DMS53 treated with DMSO at 0.1 percent for 48 hours (cell line): ENCODE measurements around the gene DNAH7.

Source experiments
- DNase-seq: peaks from one replicate; lab custom pipeline; 2025; ENCODE audit not compliant: unreplicated experiment; lab: John Stamatoyannopoulos, UW

Gene DNAH7

DNA sequence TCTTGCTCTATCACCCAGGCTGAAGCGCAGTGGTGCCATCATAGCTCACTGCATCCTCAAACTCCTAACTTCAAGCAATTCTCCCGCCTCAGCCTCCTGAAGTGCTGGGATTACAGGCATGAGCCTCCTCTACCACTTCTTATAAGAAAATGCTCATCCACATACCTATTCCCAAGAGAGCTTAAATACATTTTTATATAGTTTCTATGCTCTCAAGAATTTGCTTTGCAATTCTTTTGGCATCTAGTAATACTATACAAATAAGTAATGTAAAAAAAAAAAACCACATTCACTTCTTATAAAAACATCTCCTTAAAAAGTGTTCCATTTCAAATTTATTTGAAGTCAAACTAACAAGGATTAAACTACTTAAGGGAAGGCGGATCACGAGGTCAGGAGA, 197.3 kb downstream of the DNAH7 start:
- no peak for DNase-seq

DNA sequence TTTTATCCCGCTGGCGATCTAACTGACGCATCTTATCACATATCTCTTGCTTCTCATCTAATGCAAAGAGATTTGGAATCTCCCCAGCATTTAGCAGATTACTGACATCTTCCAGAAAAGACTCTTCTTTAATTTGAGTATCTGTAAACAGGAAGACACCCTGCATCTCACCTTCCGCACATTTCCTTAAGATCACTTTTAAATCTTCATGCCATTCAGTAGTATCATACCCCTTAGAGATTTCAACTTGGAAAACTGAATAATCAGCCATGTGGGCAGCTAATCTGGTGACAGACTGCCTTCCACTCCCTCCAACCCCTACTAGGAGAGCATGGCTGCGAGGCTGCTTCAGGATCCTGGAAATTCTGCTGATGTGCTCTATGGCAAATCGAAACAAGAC, 204.3 kb downstream of the DNAH7 start:
- DNase-seq = no peak

DNA sequence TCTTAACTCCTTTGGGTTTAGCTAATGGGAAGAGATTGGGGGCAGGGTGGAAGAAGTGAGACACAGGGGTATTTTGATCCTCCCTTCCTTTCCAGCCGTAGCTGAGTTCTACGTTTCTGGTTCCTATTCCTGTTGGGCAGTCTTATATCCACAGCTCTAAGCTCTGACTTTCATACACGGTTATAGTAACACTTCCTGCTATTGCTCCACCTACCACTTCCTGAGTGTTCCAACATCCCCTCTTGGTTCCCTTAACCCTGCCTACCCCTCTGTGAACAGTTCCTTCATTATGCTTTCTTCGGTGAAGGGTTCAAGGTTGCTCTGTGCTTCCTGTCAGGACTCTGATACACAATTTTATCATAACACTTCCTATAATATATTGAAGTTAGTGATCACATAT, 205.1 kb downstream of the DNAH7 start:
- no peak for DNase-seq

DNA sequence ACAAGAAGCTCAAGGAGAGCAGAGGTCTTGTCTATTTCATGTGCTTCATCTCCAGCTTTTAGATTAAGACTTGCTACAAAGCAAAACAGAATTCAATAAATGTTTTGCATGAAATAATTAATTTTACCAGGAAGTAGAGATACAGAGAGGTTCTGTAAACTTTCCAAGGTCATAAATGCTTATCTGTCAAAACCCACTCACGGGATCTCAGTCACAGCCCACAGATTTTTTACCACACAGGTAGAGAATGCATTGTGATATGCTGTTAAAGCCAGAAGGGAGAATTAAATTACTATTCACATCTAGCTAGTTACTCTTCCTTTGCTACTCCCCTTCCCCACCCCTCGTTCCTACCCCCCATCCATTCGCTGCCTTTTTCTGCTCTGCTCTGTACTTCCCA, 205.5 kb downstream of the DNAH7 start:
- DNase-seq = no peak

DNA sequence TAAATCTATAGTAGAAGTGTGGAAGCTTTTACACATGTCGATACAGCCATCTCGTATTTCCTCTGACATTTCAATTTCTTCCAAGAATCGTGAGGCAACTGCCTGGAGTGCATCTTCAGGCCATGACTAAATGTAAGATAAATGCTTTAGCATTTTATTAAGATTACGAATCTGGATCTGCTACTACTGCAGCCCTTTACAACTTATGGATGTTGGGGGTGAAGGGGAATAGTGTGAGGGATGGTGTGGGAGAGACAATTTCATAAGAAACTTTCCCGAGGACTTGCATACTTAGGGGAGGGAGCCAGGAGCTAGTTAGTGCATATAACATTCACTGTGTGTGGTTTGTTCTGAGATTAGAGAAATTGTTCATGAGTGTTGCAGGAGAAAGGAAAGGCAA, 206.8 kb downstream of the DNAH7 start:
- DNase-seq = no peak

DNA sequence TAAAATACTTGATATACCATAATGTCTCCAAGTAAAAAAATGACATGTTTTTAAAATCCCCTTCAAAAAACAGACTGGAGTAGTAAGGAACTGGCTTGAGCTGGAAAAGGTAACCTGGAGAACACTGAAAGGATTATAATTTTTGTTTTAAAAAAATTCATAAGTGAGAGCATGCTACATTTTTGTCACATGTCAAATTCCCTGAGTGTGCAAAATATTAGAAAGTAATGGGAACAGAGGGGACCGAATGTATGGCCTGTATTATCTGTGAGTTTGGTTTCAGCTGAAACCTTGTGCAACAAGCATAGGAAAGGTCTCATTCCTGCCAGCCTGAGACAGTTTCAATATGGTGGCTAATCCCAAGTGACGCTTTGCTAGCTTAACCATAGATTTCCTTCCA, 209.1 kb downstream of the DNAH7 start:
- DNase-seq = no peak

DNA sequence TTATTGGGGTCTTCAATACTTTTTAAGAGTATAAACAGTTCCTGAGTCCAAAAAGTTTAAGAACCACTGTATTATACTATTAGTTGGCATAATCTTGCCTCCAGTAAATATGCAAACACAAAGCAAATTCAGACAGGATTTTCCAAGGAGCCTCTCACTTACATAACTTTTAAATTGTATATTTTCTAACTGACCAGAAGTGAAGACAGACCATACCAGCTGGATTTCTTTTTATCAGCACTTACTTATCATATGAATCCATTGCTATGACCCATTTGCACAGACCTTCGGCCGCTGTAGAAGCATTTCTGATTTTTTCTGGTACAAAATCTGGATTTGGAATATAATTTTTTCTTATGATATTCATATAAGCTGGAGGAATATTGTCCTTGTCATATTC, 211.5 kb downstream of the DNAH7 start:
- DNase-seq = no peak

DNA sequence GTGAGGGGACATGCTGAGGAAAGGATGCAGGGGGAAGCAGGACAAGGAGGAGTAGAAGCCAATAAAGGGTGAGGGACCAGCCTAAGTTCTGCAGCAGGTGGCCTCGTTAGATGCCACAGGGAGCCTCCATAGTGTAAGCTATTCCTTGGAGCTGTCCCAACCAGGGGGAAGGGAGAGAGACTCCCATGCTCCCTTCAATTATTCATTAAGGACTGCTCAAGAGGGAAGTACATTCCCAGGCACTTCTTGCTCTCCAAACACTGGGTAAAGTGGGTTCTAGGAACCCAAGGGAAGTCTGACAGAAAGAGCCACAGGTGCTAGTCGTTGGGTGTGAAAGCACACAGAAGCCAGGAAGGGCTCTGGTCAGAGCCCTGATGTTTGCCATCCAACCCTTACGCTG, 217.9 kb downstream of the DNAH7 start:
- no peak for DNase-seq

DNA sequence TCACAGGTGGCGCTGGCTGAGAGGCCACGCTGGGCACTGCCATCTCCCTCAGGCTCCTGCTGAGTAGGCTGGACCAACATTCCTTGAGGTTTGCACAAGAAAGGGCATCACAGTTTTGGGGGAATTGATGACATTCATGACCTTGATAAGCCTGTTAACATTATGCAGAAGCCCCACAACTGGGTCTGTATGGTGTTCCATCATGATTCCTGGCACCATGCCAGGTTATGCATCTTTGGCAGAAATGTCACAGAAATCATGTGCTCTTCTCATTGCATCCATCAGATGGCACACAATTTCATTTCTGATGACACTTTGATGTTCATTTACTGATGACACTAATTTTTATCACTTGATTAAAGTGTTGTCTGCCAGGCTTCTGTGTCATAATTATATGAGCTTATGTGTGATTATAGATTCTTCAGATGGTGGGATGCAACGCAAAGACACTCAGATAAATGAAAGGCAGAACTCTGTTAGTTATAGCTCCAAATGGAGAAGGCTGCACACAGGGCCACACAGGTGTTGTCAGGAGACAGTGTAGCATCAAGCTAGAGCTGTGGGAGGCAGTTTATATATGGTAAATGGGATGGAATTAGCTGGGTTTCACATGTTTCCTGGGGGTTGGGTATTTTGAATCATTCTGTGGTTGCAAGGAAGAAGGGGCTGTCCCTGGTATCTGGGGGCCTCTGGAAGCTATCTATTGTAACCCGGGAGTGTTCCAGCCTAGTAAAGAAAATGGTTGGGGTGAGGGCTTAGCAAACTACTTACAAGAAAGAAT, 220.3 kb downstream of the DNAH7 start:
- DNase-seq = no peak

DNA sequence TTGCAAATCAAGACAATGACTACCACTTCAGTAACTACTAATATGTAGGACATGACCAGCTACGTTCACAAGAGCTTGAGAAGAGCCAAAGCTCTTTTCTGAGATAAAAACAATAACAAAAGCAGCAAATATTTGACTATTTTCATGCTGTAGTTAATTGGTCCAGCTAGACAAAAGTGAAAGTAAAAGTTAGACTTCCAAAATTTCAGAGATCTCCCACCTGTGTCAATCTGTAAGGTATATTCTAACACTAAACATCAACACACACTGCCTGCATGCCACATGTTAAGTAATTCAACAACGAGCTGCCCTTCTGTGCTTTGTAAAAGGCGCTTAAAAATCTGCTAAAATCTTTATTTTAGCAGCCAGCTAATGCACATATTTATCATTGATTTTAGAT, 225.7 kb downstream of the DNAH7 start:
- DNase-seq = no peak

DNA sequence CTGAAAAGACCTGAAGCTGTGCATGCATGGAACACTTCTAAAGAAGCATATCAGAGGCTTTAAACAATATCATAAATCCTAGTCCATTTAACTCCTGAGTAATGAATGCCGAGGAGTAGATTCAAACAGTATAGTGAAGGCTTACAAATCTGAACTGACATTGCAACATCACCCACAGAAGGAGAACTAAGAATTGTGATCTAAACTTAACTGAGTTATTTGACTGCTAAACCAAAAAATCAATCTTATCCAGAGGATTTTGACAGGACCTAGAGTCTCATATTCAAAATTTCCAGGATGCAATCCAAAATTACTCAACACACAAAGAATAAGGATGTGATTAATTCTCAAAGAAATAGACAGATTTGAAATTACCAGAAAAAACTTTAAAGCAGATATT, 230.6 kb downstream of the DNAH7 start:
- DNase-seq = no peak

DNA sequence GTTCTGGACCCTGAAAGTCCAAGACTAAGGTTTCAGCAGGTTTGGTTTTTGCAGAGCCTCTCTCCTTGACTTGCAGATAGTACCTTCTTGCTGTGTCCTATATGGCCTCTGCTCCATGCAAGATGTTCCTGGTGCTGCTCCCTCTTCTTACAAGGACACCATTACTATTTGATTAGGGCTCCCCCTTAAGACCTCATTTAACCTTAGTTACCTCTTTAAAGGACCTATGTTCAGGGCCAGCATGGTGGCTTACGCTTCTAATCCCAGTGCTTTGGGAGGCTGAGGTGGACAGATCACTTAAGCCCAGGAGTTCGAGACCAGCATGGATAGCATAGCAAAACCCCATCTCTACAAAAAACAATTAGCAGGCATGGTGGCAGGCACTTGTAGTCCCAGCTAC, 232.6 kb downstream of the DNAH7 start:
- DNase-seq = no peak

DNA sequence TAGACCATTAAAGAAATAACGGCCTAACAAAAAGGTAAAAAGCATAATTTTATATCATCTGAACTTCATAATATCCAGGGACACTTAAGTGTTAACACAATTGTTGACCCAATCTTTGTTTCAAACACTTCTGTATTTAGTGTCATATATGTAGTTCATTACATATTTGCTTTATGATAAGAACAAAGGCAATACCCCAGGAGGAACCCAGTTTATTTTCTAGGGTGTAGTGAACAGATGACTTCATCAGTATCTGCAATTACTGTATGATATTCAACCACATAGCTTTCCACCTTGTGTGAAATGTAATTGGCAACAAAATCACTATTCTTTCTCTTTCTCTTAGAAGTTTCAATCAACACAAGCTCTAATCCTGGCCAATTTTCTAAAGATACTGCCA, 233.8 kb downstream of the DNAH7 start:
- no peak for DNase-seq

DNA sequence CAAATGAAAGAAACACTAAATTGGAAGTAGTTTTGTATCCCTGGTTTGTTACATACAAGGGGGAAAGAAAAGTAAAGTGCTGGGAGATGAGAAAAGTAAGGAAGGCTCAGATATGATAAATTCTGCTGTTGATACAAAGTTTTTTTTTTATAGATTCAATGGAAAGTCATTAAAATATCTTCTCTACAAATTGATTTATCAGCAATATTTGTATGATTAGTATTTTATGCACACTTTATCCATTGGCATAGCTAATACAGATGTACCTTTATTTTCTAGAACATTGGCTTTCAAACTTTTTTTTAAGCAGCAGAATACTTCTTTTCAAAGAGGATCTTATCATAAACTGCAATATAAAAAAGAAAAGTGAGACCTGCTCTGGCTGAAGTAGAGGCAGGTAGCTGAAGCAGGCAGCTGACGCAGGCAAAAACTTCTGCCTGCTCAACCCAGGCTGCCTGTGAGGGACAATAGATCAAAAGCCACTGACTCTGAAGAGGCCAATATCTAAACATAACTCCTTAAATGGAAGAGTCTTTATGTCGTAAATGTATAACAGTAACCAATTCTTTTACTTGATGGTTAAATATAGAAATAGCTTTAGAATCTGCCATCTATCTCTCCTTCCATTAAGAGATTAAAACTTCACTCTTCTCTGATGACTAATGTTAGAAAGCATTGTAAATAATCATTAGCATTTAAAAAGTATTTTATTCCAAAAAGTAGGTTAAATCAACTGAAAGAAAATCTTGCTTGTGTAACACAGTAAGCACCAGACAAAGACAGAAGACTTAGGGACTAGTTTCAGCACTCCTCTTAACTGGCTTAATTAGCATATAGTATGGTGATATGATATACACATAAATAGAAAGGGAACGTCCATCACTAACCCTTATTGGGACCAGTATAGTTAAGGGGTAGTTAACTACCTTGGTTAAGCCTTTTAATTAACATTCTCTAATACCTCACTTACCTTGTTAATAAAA, 237.4 kb downstream of the DNAH7 start:
- no peak for DNase-seq

DNA sequence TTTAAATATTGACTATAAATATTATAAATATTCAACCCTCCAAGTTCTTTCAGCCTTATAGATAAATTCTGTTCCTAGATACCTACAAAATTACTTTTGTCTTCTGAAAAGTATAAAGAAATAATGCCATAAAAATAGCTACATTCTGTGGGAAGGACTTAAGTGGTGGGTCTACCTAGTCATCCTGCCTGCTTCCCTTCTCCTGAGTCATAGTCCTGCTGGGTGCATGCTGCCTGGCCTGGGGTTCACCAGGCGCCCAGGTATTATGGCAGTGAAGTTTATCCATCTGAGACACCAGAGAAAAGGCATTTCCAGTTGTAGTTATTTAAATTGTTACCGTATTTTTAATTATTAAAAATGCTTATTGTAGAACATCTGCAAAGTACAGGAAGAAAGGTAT, 244.2 kb downstream of the DNAH7 start:
- DNase-seq = no peak

DNA sequence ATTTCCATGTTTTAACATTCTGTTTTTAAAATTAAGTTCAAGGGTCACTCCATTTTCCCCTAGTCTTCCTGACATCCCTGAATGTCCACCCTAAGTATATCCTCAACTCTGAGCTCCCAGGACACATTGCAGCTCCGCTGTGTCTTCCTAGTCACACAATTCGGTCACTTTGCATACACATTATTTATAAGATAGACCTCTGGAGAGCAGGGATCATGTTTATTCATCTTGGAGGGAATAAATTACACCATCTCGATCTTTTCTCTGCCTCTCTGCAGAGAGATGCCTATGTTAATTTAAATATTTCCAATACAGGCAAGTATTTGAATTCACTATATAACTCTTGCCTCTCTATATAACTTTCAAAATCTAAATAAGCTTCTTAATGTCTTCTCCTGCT, 245.4 kb downstream of the DNAH7 start:
- no peak for DNase-seq

DNA sequence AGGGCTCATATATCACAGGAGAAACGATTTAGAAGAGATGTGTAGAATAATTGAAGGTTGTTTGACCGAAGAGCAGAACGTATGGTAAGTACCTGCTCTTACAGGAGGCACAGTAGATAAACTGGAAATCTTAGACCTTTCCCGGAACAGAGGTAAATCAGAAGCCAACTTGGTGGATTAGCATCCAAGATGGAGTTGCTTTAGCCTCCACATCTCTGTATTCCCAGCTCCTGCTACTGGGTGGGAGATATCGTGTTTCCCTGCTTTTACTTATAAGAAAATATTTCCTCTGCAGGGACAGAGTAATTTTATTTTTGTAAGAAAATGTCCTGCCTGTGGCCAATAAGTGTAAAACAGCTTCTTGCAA, 247.1 kb downstream of the DNAH7 start:
- no peak for DNase-seq

DNA sequence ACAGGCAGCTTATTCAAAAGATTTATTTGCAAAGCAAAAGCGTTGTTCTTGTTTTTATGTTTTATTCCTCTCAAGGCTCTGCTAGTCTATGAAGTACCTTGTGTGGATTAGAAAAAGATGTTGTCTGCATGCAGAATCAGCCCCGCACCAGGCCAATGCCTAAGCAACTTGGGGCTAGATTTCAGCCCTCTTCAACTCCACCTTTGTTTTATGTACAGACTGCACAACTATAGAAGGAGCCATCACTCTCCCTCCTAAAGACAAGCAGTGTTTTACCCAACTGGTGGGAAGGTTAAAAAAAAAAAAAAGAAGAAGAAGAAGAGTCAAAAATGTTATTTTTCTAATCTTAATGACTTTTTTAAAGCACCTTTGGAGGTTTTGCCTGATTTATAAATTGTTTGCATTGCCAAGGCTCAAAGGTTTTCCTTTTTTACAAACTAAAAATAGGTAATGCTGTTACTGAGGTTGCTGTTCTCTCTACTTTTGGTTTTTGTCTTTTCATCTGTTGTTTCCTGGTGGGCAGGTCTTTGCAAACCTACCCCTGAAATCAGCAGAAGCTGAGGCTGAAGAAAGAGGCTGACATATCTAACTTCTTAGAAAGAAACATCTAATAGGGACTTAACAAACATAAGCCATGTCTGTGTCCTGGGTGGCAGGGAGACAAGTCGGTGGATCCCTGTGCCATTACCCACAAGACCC, 247.6 kb downstream of the DNAH7 start:
- no peak for DNase-seq

DNA sequence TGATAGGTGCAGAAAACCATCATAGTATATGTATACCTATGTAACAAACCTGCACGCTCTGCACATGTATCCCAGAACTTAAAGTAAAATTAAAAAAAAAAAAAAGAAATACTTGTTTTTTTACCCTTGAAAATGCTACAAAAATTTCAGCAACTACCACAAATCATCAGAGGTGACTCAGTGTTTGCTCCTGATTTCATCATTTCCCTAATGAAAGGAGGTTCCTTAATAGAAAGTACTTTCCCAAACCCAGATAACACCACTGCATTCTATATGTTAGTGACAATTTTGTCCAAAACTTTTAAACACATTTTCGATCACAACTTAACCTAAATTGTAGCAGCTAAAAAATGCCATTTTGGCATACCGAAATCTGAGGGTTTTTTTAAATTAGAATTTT, 248.3 kb downstream of the DNAH7 start:
- peak; percentile 16 for DNase-seq

DNA sequence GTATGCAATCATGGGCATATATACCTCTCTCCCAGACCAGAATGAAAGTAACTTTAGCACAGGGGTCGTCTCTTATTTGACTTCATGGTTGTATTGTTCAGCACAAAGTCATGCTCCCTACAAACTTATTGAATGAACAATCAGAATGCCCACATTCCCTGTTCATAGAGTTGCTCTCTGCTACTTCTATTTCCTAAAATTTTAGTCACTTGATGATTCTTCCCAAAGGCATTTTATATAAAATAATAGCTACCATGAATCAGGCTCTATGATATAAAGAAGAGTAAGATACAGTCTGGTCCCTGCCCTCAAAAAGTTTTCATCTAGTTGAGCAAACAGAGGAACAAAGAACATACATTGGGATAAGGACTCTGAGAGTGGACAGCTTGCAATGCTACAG, 249.4 kb downstream of the DNAH7 start:
- DNase-seq = no peak

DNA sequence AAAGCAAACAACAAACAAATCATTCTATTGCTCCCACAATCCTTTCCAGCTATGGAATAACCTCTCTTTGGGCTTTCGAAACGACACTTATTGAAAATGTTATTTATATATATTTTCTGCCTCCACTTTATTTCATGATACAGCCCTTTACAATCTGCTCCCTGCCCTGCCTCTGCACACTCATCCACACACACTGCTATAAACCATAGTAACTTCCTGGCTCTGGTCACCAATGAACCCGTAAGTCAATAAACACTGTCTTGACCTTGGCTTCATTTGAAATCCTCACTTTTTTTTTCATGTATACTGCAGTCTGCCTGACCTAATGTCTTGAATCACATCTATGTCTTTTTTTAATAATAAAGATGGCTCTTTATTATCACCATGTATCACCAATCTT, 250.1 kb downstream of the DNAH7 start:
- DNase-seq = peak; percentile 33

DNA sequence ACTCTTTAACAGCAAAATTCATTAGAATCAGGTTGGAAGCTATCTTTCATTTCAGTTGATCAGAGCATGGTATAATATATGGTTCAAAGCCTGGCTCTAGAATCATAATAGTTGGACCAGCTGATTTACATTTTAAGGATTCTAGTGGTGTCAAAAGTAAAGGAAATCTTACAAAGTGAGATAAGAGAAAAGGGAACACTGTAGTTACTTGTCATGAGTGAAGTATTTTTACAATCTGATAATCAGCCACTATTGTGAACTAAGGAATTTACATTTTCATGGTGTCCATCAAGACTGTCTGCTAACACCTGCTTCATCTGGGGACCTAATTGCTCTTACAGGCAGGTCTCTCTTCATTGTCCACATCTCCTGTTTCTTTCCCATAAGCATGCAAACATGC, 250.5 kb downstream of the DNAH7 start:
- DNase-seq = peak; percentile 33
